ENCODE measurements around the gene MGME1. TPM values are rescaled to one million over a fixed set of nuclear protein-coding genes. Genes with fewer than 3 reads are reported as not detected.

MGME1 gene
- total and polyA plus RNA-seq, 2 of the 13 experiments (the other 11 are each of a cell fraction or from before 2014, with no cell fraction given): 36.7 to 66.6 TPM

GRCh38 chr20:17969278-17969883 lies 563 bp downstream of the MGME1 start (continued):
- no peak for TF ChIP-seq ZNF512 (CRISPR knock-in tag; IDR thresholded peaks at IDR 0.05)
- TF ChIP-seq POGZ (CRISPR knock-in tag; IDR thresholded peaks at IDR 0.05): no peak
- TF ChIP-seq MZF1 (CRISPR knock-in tag; IDR thresholded peaks at IDR 0.05; ENCODE audit: borderline replicate concordance): peak; percentile 74; the same call in 1 of the 2 replicates
- TF ChIP-seq ZUFSP (CRISPR knock-in tag; IDR thresholded peaks at IDR 0.05; ENCODE audit: borderline replicate concordance): no peak
- TF ChIP-seq KMT2A (CRISPR knock-in tag; IDR thresholded peaks at IDR 0.05): no peak
- no peak for TF ChIP-seq HDAC2 (CRISPR knock-in tag; IDR thresholded peaks at IDR 0.05)
- no peak for TF ChIP-seq HNF1A (IDR thresholded peaks at IDR 0.05; ENCODE audit: low read depth)
- TF ChIP-seq HNF1A (CRISPR knock-in tag; IDR thresholded peaks at IDR 0.05; ENCODE audit: borderline replicate concordance): 0 out of 2 replicates have a peak, but pooled peaks have one; percentile 18
- no peak for TF ChIP-seq TRIM24 (CRISPR knock-in tag; IDR thresholded peaks at IDR 0.05)
- peak; percentile 92 for TF ChIP-seq ASH2L (IDR thresholded peaks at IDR 0.05; ENCODE audit: insufficient read length, low read depth, low read length)
- no peak for TF ChIP-seq KDM5B (CRISPR knock-in tag; IDR thresholded peaks at IDR 0.05; ENCODE audit: borderline replicate concordance)
- TF ChIP-seq ZNF776 (CRISPR knock-in tag; IDR thresholded peaks at IDR 0.05): no peak
- no peak for TF ChIP-seq TSC22D2 (CRISPR knock-in tag; IDR thresholded peaks at IDR 0.05; ENCODE audit: borderline replicate concordance)
- no peak for TF ChIP-seq THAP9 (CRISPR knock-in tag; IDR thresholded peaks at IDR 0.05; ENCODE audit: borderline replicate concordance)
- no peak for TF ChIP-seq SCMH1 (CRISPR knock-in tag; IDR thresholded peaks at IDR 0.05; ENCODE audit: borderline replicate concordance)
- no peak for TF ChIP-seq DBP (CRISPR knock-in tag; IDR thresholded peaks at IDR 0.05; ENCODE audit: not compliant biosample characterization)

Data from HepG2 (cell line).